GM19099 (cell line): ENCODE measurements around the gene FOXD4L1.
"Not testable (repeated sequence)": the region's sequence is repeated elsewhere in the genome, so short reads cannot be mapped to it uniquely, and the experiment has no call there.

ENCODE experiments used
- POLR2A ChIP-seq: IDR thresholded peaks from 3 replicates; pipeline ENCODE4 v1.6.1; 2011; ENCODE audit warnings: low read depth; ENCODE audit not compliant: insufficient read length; ENCODE audit errors: extremely low read depth

The FOXD4L1 gene

GRCh38 chr2:113498365-113498764, at the start of gene FOXD4L1:
Gene FOXD4L1 (plus strand): TSS chr2:113498665. CDS start chr2:113499257, 592 bp downstream.
- TF ChIP-seq POLR2A, result not testable (repeated sequence)
